Left ventricle myocardium inferior (tissue), 1 donor: ENCODE data around the gene ZIC4. TPM values are rescaled to one million over a fixed set of nuclear protein-coding genes. Genes with fewer than 3 reads are reported as not detected.

Experiments used
- DNase-seq: peaks from one replicate; pipeline ENCODE4 v3.0.0-alpha.2; 2020
- H3K27ac ChIP-seq: fragments of 200-600 bp; replicated peaks from 2 replicates; pipeline ENCODE4 v1.8.0; 2021
- H3K27me3 ChIP-seq: fragments of 200-600 bp; 2 replicates; pipeline ENCODE4 v1.8.0; 2021; ENCODE audit warnings: low read depth
- H3K36me3 ChIP-seq: fragments of 200-600 bp; 2 replicates; pipeline ENCODE4 v1.8.0; 2021
- H3K4me1 ChIP-seq: fragments of 200-600 bp; 2 replicates; pipeline ENCODE4 v1.8.0; 2021
- H3K4me3 ChIP-seq: fragments of 200-600 bp; 2 replicates; pipeline ENCODE4 v1.8.0; 2021; ENCODE audit warnings: mild to moderate bottlenecking, moderate library complexity
- H3K9me3 ChIP-seq: fragments of 200-600 bp; replicated peaks from 2 replicates; pipeline ENCODE4 v1.8.0; 2021
- CTCF ChIP-seq: fragments of 200-600 bp; IDR thresholded peaks from 2 replicates; pipeline ENCODE4 v1.8.0; 2021; ENCODE audit warnings: antibody characterized with exemption, mild to moderate bottlenecking, borderline replicate concordance
- intact Hi-C: fragments of 100-400 bp; cut with micrococcal nuclease; formaldehyde crosslinking; loops from one replicate; pipeline ENCODE4 v1.11.0; 2022
- total RNA-seq: library from RNA; stranded (reverse); fragmentation: NEBNext Ultra II Directional; extraction: Animal tissue kit (Norgen Biotek cat#: 25700); gene quantifications from one replicate; pipeline ENCODE4 v1.2.1, GENCODE V29; 2021
- donor health status: DM: no; HTN: yes; CAD: no; lungs with severe emphysema.

Gene ZIC4
- total RNA-seq, 1 donor from 2014 or later: not detected

DNA sequence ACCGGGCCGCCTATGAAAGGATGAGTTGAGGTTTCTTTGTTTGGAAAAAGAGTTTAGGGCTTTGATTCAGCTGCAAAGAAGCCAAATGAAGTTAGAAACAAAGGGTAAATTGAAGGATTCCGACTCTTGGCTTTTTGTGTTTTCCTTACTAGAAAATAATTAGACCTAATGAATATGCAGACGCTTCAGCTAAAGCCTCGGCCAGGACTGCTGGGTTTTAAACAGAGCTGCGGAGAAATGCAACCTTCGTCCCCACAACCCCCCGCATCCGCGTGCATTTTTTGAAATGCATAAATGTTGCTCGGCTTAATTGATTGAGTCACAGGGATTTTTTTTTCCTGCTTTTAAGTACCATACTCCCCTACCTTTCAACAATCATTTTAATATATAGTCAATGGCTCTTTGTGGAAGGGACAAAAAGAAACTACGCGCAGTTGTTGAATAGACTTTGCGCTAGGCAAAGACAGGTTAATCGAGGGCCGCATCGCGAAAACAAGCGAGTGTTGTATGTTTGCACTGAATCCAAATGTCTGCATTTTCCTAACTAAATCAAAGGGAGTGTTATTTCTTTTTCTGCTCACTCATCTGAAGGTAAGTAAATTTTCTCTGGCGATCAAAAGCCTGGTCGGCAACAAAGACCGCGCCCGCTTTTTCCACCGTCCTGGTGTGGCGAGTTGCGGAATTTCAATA is 1.3 kb upstream of the ZIC4 start:
- Histone ChIP-seq H3K4me3 (no peak overlapping the region), H3K27ac (no peak overlapping the region), H3K9me3 (no peaks in the 10 kb centered on the region), H3K36me3 (no peaks in the 10 kb centered on the region), H3K27me3 (peaks cover 100% of the 10 kb centered on the region), H3K4me1 (peaks cover 46% of the 10 kb centered on the region)
- DNase-seq: no peak
- no peak for TF ChIP-seq CTCF
- intact Hi-C loops: no loop called here

DNA sequence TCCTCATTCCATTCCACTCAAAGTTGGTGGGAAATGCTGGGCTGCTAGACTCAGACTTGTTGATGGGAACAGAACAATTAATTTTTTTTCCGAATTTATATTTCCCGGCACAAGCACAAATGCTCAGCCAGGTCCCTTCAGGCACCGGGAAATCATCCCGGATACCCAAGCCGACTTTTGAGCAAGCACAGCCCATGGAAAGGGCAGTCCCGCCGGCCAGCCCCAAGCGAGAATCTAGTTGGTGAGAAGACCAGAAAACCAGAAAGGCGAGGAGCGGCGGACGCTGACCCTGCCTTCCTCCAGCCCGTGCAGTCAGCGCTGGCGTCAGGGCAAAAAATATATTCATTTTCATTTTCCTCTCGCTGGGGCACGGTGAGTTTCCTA is 763 bp upstream of the ZIC4 start:
- Histone ChIP-seq H3K4me1 (peaks cover 44% of the 10 kb centered on the region), H3K27me3 (peaks cover 100% of the 10 kb centered on the region), H3K4me3 (no peak overlapping the region), H3K9me3 (no peaks in the 10 kb centered on the region), H3K27ac (no peak overlapping the region), H3K36me3 (no peaks in the 10 kb centered on the region)
- no peak for TF ChIP-seq CTCF
- intact Hi-C loops: no loop called here
- no peak for DNase-seq

DNA sequence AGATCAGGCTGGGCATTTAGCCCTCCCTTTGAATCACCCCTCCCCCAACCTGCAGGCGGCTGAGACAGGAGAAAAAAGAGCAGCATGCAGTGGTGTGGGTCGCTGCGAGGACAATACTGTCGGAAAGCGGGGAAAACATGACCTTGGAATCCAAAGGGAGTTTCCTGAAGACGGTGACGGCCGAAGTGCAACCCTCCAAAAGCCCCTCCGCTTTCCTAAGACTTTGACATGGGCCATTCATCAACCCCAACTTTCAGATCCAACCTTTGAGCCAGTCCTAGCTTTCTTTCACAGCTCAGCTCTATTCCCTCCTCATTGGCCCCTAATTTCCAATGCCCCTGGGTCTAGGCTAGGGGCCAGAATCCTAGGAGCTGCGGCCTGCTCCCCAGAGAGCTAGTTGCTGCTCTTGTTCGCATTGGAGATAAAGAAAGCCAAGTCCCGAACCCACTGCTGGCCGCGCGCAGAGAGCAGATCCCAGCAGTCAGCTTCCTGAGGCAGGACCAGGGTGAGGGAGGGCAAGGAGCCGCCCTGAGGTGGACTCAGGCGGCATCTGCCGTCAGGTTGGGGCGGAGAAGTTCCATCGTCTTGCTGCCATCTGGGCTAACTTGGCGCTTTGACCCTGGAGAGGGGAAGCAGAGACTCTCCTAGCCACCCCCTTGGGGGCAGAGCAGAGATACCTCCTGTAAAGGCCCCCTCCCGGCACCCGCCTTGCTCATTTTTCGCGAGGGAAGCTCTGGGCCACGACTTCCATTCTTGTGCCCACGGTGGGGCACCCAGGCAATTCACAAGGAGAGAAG is 914 bp downstream of the ZIC4 start:
- H3K36me3 ChIP-seq: no peaks in the 10 kb centered on the region
- DNase-seq: no peak
- H3K4me1 ChIP-seq: peaks cover 30% of the 10 kb centered on the region
- no peak for TF ChIP-seq CTCF
- no peak overlapping the region for H3K4me3 ChIP-seq
- intact Hi-C loops: no loop called here
- no peak overlapping the region for H3K27ac ChIP-seq
- H3K9me3 ChIP-seq: no peaks in the 10 kb centered on the region
- H3K27me3 ChIP-seq: peaks cover 100% of the 10 kb centered on the region

DNA sequence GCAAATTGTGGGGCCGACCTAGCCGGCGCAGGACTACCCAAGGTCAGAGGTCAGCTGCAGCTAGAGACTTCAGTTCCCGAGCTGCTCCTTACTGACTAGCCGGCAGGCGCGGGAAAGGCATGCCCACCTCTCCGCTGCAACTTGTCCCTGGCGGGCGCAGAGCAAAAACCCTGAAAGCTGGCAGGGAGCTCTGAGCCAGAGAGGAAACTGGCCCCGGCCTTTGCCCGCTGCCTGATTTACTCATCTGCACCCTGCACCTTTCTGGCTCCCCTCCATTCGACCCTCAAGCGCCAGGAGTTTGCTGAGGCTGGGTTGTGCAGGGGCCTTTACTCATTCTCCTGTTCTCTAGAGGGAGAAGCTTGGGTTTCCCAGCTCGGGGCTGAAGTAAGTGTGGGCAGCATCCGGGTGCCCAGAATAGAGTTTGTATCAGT is 1.5 kb downstream of the ZIC4 start:
- Histone ChIP-seq H3K4me3 (no peak overlapping the region), H3K27ac (no peak overlapping the region), H3K36me3 (no peaks in the 10 kb centered on the region), H3K27me3 (peaks cover 100% of the 10 kb centered on the region), H3K9me3 (no peaks in the 10 kb centered on the region), H3K4me1 (peaks cover 24% of the 10 kb centered on the region)
- no peak for TF ChIP-seq CTCF
- no peak for DNase-seq
- intact Hi-C loops: no loop called here

- Histone ChIP-seq H3K27me3 (peaks cover 100% of the 10 kb centered on the region), H3K36me3 (no peaks in the 10 kb centered on the region), H3K4me1 (peaks cover 18% of the 10 kb centered on the region), H3K4me3 (no peak overlapping the region), H3K9me3 (no peaks in the 10 kb centered on the region), H3K27ac (no peak overlapping the region)
- intact Hi-C loops: no loop called here
- no peak for TF ChIP-seq CTCF
- DNase-seq: no peak
Observed at GRCh38 chr3:147404000-147404799, 2.1 kb downstream of the ZIC4 start.
